Measurements from ENCODE around the gene HS3ST4.

GRCh38 chr16:25771812-25772568, 80.2 kb downstream of the HS3ST4 start:
- TF ChIP-seq CTCF (IDR thresholded peaks at IDR 0.05) (no peak), POLR2A (IDR thresholded peaks at IDR 0.05) (no peak)
